Peyer's patch (tissue), 4 donors: ENCODE measurements around the gene VGLL3.

ENCODE experiments used
- POLR2A ChIP-seq, 2 donors: fragments of 450-650 bp; IDR thresholded peaks; one replicate each; pipeline ENCODE4 v1.5.1; 2017; ENCODE audit warnings: antibody characterized with exemption in 2 of 2, mild to moderate bottlenecking in 2 of 2, moderate library complexity in 2 of 2
- TF ChIP-seq, protein P1 (sequence below), 6 experiments: fragments of 450-650 bp in 4 of 6; fragments of 200-600 bp in 2 of 6; sonication (generic) in 1 of 6; IDR thresholded peaks; one replicate each; pipeline ENCODE4 v1.5.1; 2017 to 2019; ENCODE audit warnings: antibody characterized with exemption in 6 of 6, mild to moderate bottlenecking in 3 of 6, moderate library complexity in 1 of 6

DNA sequence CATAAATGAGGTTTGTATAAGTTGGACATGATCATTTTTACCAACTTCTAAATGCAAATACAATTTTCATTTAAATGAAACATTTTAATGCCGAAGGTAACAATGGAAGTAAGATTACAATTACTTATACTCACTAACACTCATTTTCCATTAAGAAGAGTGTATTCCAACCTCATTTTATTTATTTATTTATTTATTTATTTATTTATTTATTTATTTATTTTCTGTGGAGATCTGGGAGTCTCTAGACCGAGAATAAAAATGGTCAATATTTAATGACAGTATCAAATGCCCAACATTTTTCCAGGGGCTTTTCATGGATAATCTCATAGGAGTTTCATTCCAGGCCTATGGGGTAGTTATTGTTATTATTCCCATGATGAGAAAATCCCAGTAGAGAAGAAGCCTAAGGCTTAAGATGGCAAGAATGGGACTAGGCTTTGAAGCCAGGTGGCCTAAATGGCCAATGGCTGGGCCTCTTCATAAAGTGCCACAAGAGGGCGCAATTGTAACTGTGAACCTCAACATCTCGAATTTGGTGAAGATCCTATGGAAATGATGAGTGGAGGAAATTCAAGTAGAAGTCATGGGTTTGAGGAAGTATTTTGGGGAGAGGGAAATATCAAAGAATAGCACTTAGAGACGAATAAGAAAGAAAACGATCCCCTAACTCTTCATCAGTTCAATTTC lies 21.3 kb downstream of the VGLL3 start:
- TF ChIP-seq, protein P1, sequence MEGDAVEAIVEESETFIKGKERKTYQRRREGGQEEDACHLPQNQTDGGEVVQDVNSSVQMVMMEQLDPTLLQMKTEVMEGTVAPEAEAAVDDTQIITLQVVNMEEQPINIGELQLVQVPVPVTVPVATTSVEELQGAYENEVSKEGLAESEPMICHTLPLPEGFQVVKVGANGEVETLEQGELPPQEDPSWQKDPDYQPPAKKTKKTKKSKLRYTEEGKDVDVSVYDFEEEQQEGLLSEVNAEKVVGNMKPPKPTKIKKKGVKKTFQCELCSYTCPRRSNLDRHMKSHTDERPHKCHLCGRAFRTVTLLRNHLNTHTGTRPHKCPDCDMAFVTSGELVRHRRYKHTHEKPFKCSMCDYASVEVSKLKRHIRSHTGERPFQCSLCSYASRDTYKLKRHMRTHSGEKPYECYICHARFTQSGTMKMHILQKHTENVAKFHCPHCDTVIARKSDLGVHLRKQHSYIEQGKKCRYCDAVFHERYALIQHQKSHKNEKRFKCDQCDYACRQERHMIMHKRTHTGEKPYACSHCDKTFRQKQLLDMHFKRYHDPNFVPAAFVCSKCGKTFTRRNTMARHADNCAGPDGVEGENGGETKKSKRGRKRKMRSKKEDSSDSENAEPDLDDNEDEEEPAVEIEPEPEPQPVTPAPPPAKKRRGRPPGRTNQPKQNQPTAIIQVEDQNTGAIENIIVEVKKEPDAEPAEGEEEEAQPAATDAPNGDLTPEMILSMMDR (IDR thresholded peaks at IDR 0.05), result peak in 5 of 6 experiments; percentile 19 to 55 (median 48)
- no peak for TF ChIP-seq POLR2A (IDR thresholded peaks at IDR 0.05)
